IMR-90 (cell line): ENCODE results near the gene AP3S1. TPM values are rescaled to one million over a fixed set of nuclear protein-coding genes. Genes with fewer than 3 reads are reported as not detected.

Experiments
- ATAC-seq: fragments of 200-7000 bp; cut with Tn5 transposase; 2 replicates; pipeline ENCODE4 v1.9.1; 2020; ENCODE audit warnings: low read depth, mild to moderate bottlenecking, moderate library complexity
- BruUV-seq: library from RNA; stranded (reverse); fragments of 400-500 nt; replicated peaks from 2 replicates; lab custom pipeline; 2021; lab: Mats Ljungman, UMichigan
- CTCF ChIA-PET: fragments of 300-600 bp; formaldehyde crosslinking; extraction: SDS; loops from one replicate; lab custom pipeline; 2021; ENCODE audit warnings: antibody characterized with exemption; lab: Yijun Ruan, JAX
- POLR2A ChIA-PET: fragments of 300-600 bp; sonication (Branson Sonifier 250); formaldehyde crosslinking; loops from one replicate; lab custom pipeline; 2022; ENCODE audit warnings: antibody characterized with exemption; ENCODE audit not compliant: unreplicated experiment; lab: Charles Lee
- DNase-seq: peaks from one replicate; pipeline ENCODE4 v3.0.0; 2013
- H2AFZ ChIP-seq: replicated peaks from 2 replicates; pipeline ENCODE3; 2013; ENCODE audit warnings: low read length, mild to moderate bottlenecking; ENCODE audit not compliant: poor library complexity
- H2AK5ac ChIP-seq: 2 replicates; pipeline ENCODE4 v1.6.1; 2013; ENCODE audit warnings: low read depth, low read length, inconsistent platforms
- H2AK9ac ChIP-seq: replicated peaks from 2 replicates; pipeline ENCODE3; 2013; ENCODE audit warnings: mild to moderate bottlenecking, low read depth, low read length, moderate library complexity; ENCODE audit not compliant: poor library complexity
- H2BK120ac ChIP-seq: 2 replicates; pipeline ENCODE4 v1.6.1; 2013; ENCODE audit warnings: low read depth, low read length, inconsistent platforms
- H2BK15ac ChIP-seq: 3 replicates; pipeline ENCODE4 v1.6.1; 2013; ENCODE audit warnings: low read depth, low read length, inconsistent platforms
- H2BK20ac ChIP-seq: 2 replicates; pipeline ENCODE4 v1.6.1; 2013; ENCODE audit warnings: low read depth, mild to moderate bottlenecking, inconsistent platforms, low read length, moderate library complexity
- H2BK5ac ChIP-seq: 2 replicates; pipeline ENCODE4 v1.6.1; 2013; ENCODE audit warnings: mild to moderate bottlenecking, low read depth, low read length, inconsistent platforms; ENCODE audit not compliant: poor library complexity, severe bottlenecking
- H3K14ac ChIP-seq: replicated peaks from 2 replicates; pipeline ENCODE4 v1.6.1; 2013; ENCODE audit warnings: low read depth, low read length, inconsistent platforms
- H3K18ac ChIP-seq: 2 replicates; pipeline ENCODE4 v1.6.1; 2013; ENCODE audit warnings: low read depth, low read length, control low read depth
- H3K23ac ChIP-seq: 2 replicates; pipeline ENCODE4 v1.6.1; 2013; ENCODE audit warnings: low read depth, low read length, inconsistent platforms
- H3K27ac ChIP-seq: 2 replicates; pipeline ENCODE4 v1.5.1; 2013; ENCODE audit warnings: mild to moderate bottlenecking, control low read depth, low read length; ENCODE audit not compliant: insufficient read depth
- H3K27me3 ChIP-seq: 2 replicates; pipeline ENCODE4 v1.6.1; 2013; ENCODE audit warnings: low read length; ENCODE audit not compliant: control insufficient read depth, insufficient read depth
- H3K36me3 ChIP-seq: 2 replicates; pipeline ENCODE4 v1.6.1; 2013; ENCODE audit warnings: low read length, mixed read lengths; ENCODE audit not compliant: control insufficient read depth, insufficient read depth
- H3K4ac ChIP-seq: 2 replicates; pipeline ENCODE4 v1.6.1; 2013; ENCODE audit warnings: low read depth, low read length, inconsistent platforms
- H3K4me1 ChIP-seq: 2 replicates; pipeline ENCODE4 v1.6.1; 2013; ENCODE audit warnings: low read length, mixed read lengths; ENCODE audit not compliant: control insufficient read depth, insufficient read depth
- H3K4me2 ChIP-seq: 2 replicates; pipeline ENCODE4 v1.6.1; 2013; ENCODE audit warnings: low read depth, mild to moderate bottlenecking, control low read depth, low read length, moderate library complexity
- H3K4me3 ChIP-seq: 2 replicates; pipeline ENCODE4 v1.5.1; 2013; ENCODE audit warnings: low read depth, mild to moderate bottlenecking, control low read depth, low read length, moderate library complexity; ENCODE audit not compliant: insufficient read depth
- H3K56ac ChIP-seq: 2 replicates; pipeline ENCODE4 v1.6.1; 2013; ENCODE audit warnings: low read length, inconsistent platforms; ENCODE audit not compliant: insufficient read depth; ENCODE audit errors: extremely low read depth
- H3K79me1 ChIP-seq, 2 experiments: 2 replicates each; pipeline ENCODE4 v1.6.1; 2013; ENCODE audit warnings: low read length in 2 of 2, inconsistent platforms in 1 of 2, low read depth in 1 of 2
- H3K9ac ChIP-seq: 2 replicates; pipeline ENCODE4 v1.6.1; 2013; ENCODE audit warnings: low read depth, low read length, control low read depth
- H3K9me1 ChIP-seq: 2 replicates; pipeline ENCODE4 v1.6.1; 2013; ENCODE audit warnings: low read length, inconsistent platforms; ENCODE audit not compliant: insufficient read depth
- H3K9me3 ChIP-seq: 2 replicates; pipeline ENCODE4 v1.6.1; 2013; ENCODE audit warnings: low read length; ENCODE audit not compliant: control insufficient read depth, insufficient read depth
- H4K20me1 ChIP-seq: 2 replicates; pipeline ENCODE4 v1.6.1; 2013; ENCODE audit warnings: low read length, inconsistent platforms; ENCODE audit not compliant: insufficient read depth
- H4K5ac ChIP-seq: 2 replicates; pipeline ENCODE4 v1.6.1; 2013; ENCODE audit warnings: mild to moderate bottlenecking, low read depth, low read length, control low read depth
- H4K8ac ChIP-seq, 2 experiments: 2 replicates each; pipeline ENCODE4 v1.6.1; 2013; ENCODE audit warnings: low read depth in 2 of 2, low read length in 2 of 2, control low read depth in 1 of 2, inconsistent platforms in 1 of 2
- H4K91ac ChIP-seq: 2 replicates; pipeline ENCODE4 v1.6.1; 2013; ENCODE audit warnings: low read depth, low read length, inconsistent platforms; ENCODE audit not compliant: insufficient read depth
- BHLHE40 ChIP-seq: fragments of 150-350 bp; IDR thresholded peaks from 2 replicates; pipeline ENCODE4 v1.6.1; 2016; ENCODE audit warnings: mild to moderate bottlenecking, low read depth, low read length
- CEBPB ChIP-seq: IDR thresholded peaks from 2 replicates; pipeline ENCODE4 v1.6.1; 2012; ENCODE audit warnings: low read depth, low read length, improper control_type of control experiment
- CHD1 ChIP-seq: IDR thresholded peaks from 2 replicates; pipeline ENCODE4 v1.6.1; 2012; ENCODE audit warnings: low read depth, low read length, improper control_type of control experiment
- CTCF ChIP-seq: conservative IDR thresholded peaks from 2 replicates; pipeline ENCODE4 v1.5.1; 2012; ENCODE audit warnings: mild to moderate bottlenecking, low read depth, low read length, improper control_type of control experiment
- ELK1 ChIP-seq: fragments of 150-350 bp; IDR thresholded peaks from 2 replicates; pipeline ENCODE4 v1.6.1; 2016; ENCODE audit warnings: low read depth, mild to moderate bottlenecking, low read length, moderate library complexity, borderline replicate concordance
- FOS ChIP-seq: fragments of 150-350 bp; IDR thresholded peaks from 2 replicates; pipeline ENCODE4 v1.6.1; 2016; ENCODE audit warnings: low read depth, low read length
- MAFK ChIP-seq: IDR thresholded peaks from 2 replicates; pipeline ENCODE4 v1.6.1; 2012; ENCODE audit warnings: low read depth, low read length, improper control_type of control experiment
- MAZ ChIP-seq: IDR thresholded peaks from 2 replicates; pipeline ENCODE4 v1.6.1; 2012; ENCODE audit warnings: low read depth, mild to moderate bottlenecking, low read length, improper control_type of control experiment, moderate library complexity, borderline replicate concordance
- MXI1 ChIP-seq: IDR thresholded peaks from 2 replicates; pipeline ENCODE4 v1.6.1; 2012; ENCODE audit warnings: low read depth, mild to moderate bottlenecking, low read length, moderate library complexity, borderline replicate concordance
- NFE2L2 ChIP-seq: fragments of 150-350 bp; IDR thresholded peaks from 2 replicates; pipeline ENCODE4 v1.6.1; 2016; ENCODE audit warnings: low read depth, mild to moderate bottlenecking, low read length
- POLR2A ChIP-seq: IDR thresholded peaks from 2 replicates; pipeline ENCODE4 v1.6.1; 2012; ENCODE audit warnings: mild to moderate bottlenecking, low read depth, low read length
- RAD21 ChIP-seq: IDR thresholded peaks from 2 replicates; pipeline ENCODE4 v1.6.1; 2012; ENCODE audit warnings: low read length, improper control_type of control experiment
- RCOR1 ChIP-seq: IDR thresholded peaks from 2 replicates; pipeline ENCODE4 v1.6.1; 2012; ENCODE audit warnings: mild to moderate bottlenecking, low read length, improper control_type of control experiment; ENCODE audit not compliant: insufficient replicate concordance
- RFX5 ChIP-seq: IDR thresholded peaks from 2 replicates; pipeline ENCODE4 v1.8.0; 2012; ENCODE audit warnings: low read depth, mild to moderate bottlenecking, low read length, moderate library complexity
- SMC3 ChIP-seq: fragments of 150-350 bp; IDR thresholded peaks from 2 replicates; pipeline ENCODE4 v1.6.1; 2016; ENCODE audit warnings: low read depth, mild to moderate bottlenecking, antibody characterized with exemption, low read length, moderate library complexity
- WGBS, 2 experiments: methylation state at CpG; one replicate each; pipeline versions ENCODE4 v1.1.5 to v1.1.7; 2013; ENCODE audit warnings: missing lambda C conversion rate in 2 of 2; ENCODE audit not compliant: insufficient read length in 1 of 2; ENCODE audit errors: extremely low coverage in 2 of 2; 5-methylcytosine and 5-hydroxymethylcytosine counted together
- dilution Hi-C: fragments of 300-500 bp; cut with HindIII; formaldehyde crosslinking; loops from one replicate; pipeline ENCODE4 v1.14.3; 2018; ENCODE audit warnings: low sequenced_read_pairs; ENCODE audit not compliant: unreplicated experiment
- in situ Hi-C: fragments of 300-500 bp; cut with MboI; formaldehyde crosslinking; loops from 3 replicates; pipeline ENCODE4 v1.14.3; 2019; ENCODE audit warnings: low sequenced_read_pairs, inconsistent platforms, mixed read lengths
- intact Hi-C: fragments of 100-400 bp; cut with micrococcal nuclease; formaldehyde crosslinking; loops from 2 replicates; pipeline ENCODE4 v1.10.0; 2022
- polyA plus RNA-seq, 3 experiments: library from polyadenylated mRNA; depleted of rRNA; stranded (reverse); fragments of >200 nt; gene quantifications; 2 replicates each; pipeline ENCODE4 v1.2.3, GENCODE V29; 2012; ENCODE audit warnings: low replicate concordance in 1 of 3
- total RNA-seq: library from RNA; depleted of rRNA; stranded (reverse); fragments of >200 nt; gene quantifications from 2 replicates; pipeline ENCODE4 v1.2.3, GENCODE V29; 2012
- TF ChIP-seq, protein P1 (sequence below): fragments of 150-350 bp; IDR thresholded peaks from 2 replicates; pipeline ENCODE4 v1.6.1; 2017; ENCODE audit warnings: mild to moderate bottlenecking, antibody characterized with exemption, low read length, low read depth

Gene AP3S1
- total and polyA plus RNA-seq, 2 of the 4 experiments (the other 2 are of a cell fraction), result 21.9 to 73.1 TPM

DNA sequence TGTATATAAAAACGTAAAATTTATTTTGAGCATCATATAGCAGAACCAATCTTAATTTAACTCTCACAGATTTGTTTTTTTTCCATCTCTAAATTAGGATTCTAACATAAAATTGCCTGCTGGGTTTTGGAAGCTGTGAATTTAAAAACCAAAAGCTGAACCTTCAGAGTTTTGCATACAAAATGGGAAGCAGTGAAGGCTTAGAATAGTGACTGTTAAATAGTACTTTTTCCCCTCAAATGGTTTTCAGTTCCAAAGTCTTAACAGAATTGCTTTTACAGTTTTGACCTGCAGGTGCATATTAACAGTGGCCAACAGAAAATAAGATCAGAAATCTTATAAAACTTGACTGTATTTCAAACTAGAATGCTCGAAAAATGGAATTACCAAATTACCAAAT is 65.4 kb downstream of the AP3S1 start:
- H2BK20ac ChIP-seq, result no peak overlapping the region
- dilution Hi-C loops (no loop called here), in situ Hi-C loops (no loop called here), intact Hi-C loops (no loop called here)
- no peak overlapping the region for H4K91ac ChIP-seq
- TF ChIP-seq FOS (no peak), MXI1 (no peak), POLR2A (no peak), MAZ (no peak), SMC3 (no peak), NFE2L2 (no peak), RCOR1 (no peak), BHLHE40 (no peak), CTCF (no peak), CEBPB (no peak), ELK1 (no peak), RFX5 (no peak), MAFK (no peak), CHD1 (no peak), RAD21 (no peak)
- TF ChIP-seq, protein P1, sequence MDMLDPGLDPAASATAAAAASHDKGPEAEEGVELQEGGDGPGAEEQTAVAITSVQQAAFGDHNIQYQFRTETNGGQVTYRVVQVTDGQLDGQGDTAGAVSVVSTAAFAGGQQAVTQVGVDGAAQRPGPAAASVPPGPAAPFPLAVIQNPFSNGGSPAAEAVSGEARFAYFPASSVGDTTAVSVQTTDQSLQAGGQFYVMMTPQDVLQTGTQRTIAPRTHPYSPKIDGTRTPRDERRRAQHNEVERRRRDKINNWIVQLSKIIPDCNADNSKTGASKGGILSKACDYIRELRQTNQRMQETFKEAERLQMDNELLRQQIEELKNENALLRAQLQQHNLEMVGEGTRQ, result no peak
- H3K4me1 ChIP-seq, result no peaks in the 10 kb centered on the region
- no peak overlapping the region for H2AFZ ChIP-seq
- DNase-seq (no peak), ATAC-seq (no peak)
- no peak overlapping the region for H2AK9ac ChIP-seq
- H3K9me1 ChIP-seq, result no peaks in the 10 kb centered on the region; the same call in 1 of the 2 replicates
- H3K79me1 ChIP-seq, result peaks cover 3 to 8% of the 10 kb centered on the region in 2 experiments; a peak in 2 of 4 replicates
- no peaks in the 10 kb centered on the region for H4K20me1 ChIP-seq
- H3K4me2 ChIP-seq, result no peak overlapping the region
- BruUV-seq, result no TSS peak
- H3K9ac ChIP-seq, result no peak overlapping the region
- H3K27me3 ChIP-seq, result no peaks in the 10 kb centered on the region
- H3K18ac ChIP-seq, result no peak overlapping the region
- H2BK120ac ChIP-seq, result no peak overlapping the region
- CTCF ChIA-PET, result no interaction called here
- no peak overlapping the region for H3K4ac ChIP-seq
- no peak overlapping the region for H3K14ac ChIP-seq
- no peak overlapping the region for H2AK5ac ChIP-seq
- H3K56ac ChIP-seq, result no peak overlapping the region
- no peak overlapping the region for H3K27ac ChIP-seq
- no peak overlapping the region for H3K23ac ChIP-seq
- no peaks in the 10 kb centered on the region for H3K36me3 ChIP-seq
- no peak overlapping the region for H4K8ac ChIP-seq
- H3K4me3 ChIP-seq, result no peak overlapping the region
- WGBS, 2 experiments, result no CpG with 5 or more reads among the region's 2 CpGs
- POLR2A ChIA-PET, result no interaction called here
- no peak overlapping the region for H2BK5ac ChIP-seq
- no peak overlapping the region for H4K5ac ChIP-seq
- no peaks in the 10 kb centered on the region for H3K9me3 ChIP-seq
- H2BK15ac ChIP-seq, result no peak overlapping the region
